ENCODE data around the gene RBP2. TPM values are rescaled to one million over a fixed set of nuclear protein-coding genes. Genes with fewer than 3 reads are reported as not detected.

Gene RBP2
- polyA plus RNA-seq, 3 donors: not detected

GRCh38 chr3:139421460-139421859 is 54.9 kb downstream of the RBP2 start:
- H3K27me3 ChIP-seq (ENCODE audit: control insufficient read depth in 2 of 2, insufficient read depth in 2 of 2, low read length in 2 of 2): no peaks in the 10 kb centered on the region
- TF ChIP-seq CTCF (IDR thresholded peaks at IDR 0.05): no peak
- H3K9ac ChIP-seq (ENCODE audit: insufficient read depth, low read length, poor library complexity, severe bottlenecking): no peak overlapping the region
- no peaks in the 10 kb centered on the region for H3K4me1 Mint-ChIP-seq
- H3K9me3 Mint-ChIP-seq: peaks cover 0 to 6% (median 4%) of the 10 kb centered on the region in 7 donors
- H3K79me2 ChIP-seq (ENCODE audit: insufficient read depth, low read length): no peaks in the 10 kb centered on the region
- intact Hi-C loops (cut with micrococcal nuclease): loop anchor here (10.0 kb wide), 2 partner anchors 1313 to 1323 kb away; no protein-coding TSS in a partner anchor
- peaks cover 9 to 13% of the 10 kb centered on the region in 2 donors for H3K36me3 Mint-ChIP-seq
- no peak overlapping the region for H3K27ac Mint-ChIP-seq
- H2AFZ ChIP-seq (ENCODE audit: insufficient read depth, low read depth, low read length, poor library complexity, severe bottlenecking): no peak overlapping the region
- H3K4me3 ChIP-seq (replicated peaks in 1 of 3; ENCODE audit: low read depth in 2 of 3, low read length in 3 of 3): no peak overlapping the region
- no peak overlapping the region for H3K4me3 Mint-ChIP-seq
- no peaks in the 10 kb centered on the region for H3K36me3 ChIP-seq (replicated peaks in 1 of 2; ENCODE audit: control insufficient read depth in 1 of 2, insufficient read depth in 2 of 2, low read length in 2 of 2)
- no peaks in the 10 kb centered on the region for H3K4me1 ChIP-seq (ENCODE audit: control insufficient read depth in 1 of 2, insufficient read depth in 2 of 2, low read length in 2 of 2)
- H4K20me1 ChIP-seq (ENCODE audit: insufficient read depth, low read length): no peaks in the 10 kb centered on the region
- DNase-seq: no peak
- no peaks in the 10 kb centered on the region for H3K27me3 Mint-ChIP-seq (ENCODE audit: low read depth in 3 of 3)
- no CpG with 5 or more reads among the region's 1 CpG for WGBS (ENCODE audit: insufficient coverage)
- no peaks in the 10 kb centered on the region for H3K9me3 ChIP-seq (replicated peaks in 1 of 2; ENCODE audit: control insufficient read depth in 1 of 2, insufficient read depth in 1 of 2, low read length in 2 of 2)
- no peak overlapping the region for H3K4me2 ChIP-seq (replicated peaks; ENCODE audit: extremely low read depth, low read length, poor library complexity, severe bottlenecking)
- no peak overlapping the region for H3K27ac ChIP-seq (ENCODE audit: low read depth in 1 of 2, low read length in 2 of 2)

DNA sequence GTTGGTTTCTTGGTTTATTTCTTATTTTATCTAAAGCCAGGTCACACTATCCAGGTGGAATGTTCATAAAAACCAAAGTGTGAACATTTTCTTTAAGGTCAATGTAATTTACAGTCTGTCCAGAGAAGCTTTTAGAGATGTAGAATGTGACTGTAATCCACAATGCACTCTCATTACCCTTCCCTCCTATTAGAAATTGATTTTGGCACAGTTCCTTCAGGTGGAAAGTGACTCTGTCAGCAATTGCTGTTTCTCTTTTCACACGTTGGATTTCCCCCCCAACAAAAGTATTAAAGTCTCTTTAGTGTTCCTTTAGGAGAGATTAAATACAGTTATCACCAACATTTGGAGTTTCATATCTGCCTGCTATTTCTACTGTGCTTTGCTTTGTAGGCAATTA is 55.3 kb downstream of the RBP2 start:
- peaks cover 9 to 13% of the 10 kb centered on the region in 2 donors for H3K36me3 Mint-ChIP-seq
- peaks cover 0 to 10% (median 6%) of the 10 kb centered on the region in 7 donors for H3K9me3 Mint-ChIP-seq
- no peak overlapping the region for H3K4me2 ChIP-seq (replicated peaks; ENCODE audit: extremely low read depth, low read length, poor library complexity, severe bottlenecking)
- H2AFZ ChIP-seq (ENCODE audit: insufficient read depth, low read depth, low read length, poor library complexity, severe bottlenecking): no peak overlapping the region
- no peak overlapping the region for H3K27ac Mint-ChIP-seq
- no peaks in the 10 kb centered on the region for H3K4me1 Mint-ChIP-seq
- no peak for DNase-seq
- intact Hi-C loops (cut with micrococcal nuclease): loop anchor here (10.0 kb wide), 2 partner anchors 1314 to 1324 kb away; no protein-coding TSS in a partner anchor
- TF ChIP-seq CTCF (IDR thresholded peaks at IDR 0.05): no peak
- no peaks in the 10 kb centered on the region for H3K36me3 ChIP-seq (replicated peaks in 1 of 2; ENCODE audit: control insufficient read depth in 1 of 2, insufficient read depth in 2 of 2, low read length in 2 of 2)
- H3K27ac ChIP-seq (ENCODE audit: low read depth in 1 of 2, low read length in 2 of 2): no peak overlapping the region
- no peaks in the 10 kb centered on the region for H3K27me3 ChIP-seq (ENCODE audit: control insufficient read depth in 2 of 2, insufficient read depth in 2 of 2, low read length in 2 of 2)
- no CpG with 5 or more reads among the region's 1 CpG for WGBS (ENCODE audit: insufficient coverage)
- H3K27me3 Mint-ChIP-seq (ENCODE audit: low read depth in 3 of 3): no peaks in the 10 kb centered on the region
- H3K4me3 Mint-ChIP-seq: no peak overlapping the region
- H3K4me3 ChIP-seq (replicated peaks in 1 of 3; ENCODE audit: low read depth in 2 of 3, low read length in 3 of 3): no peak overlapping the region
- no peak overlapping the region for H3K9ac ChIP-seq (ENCODE audit: insufficient read depth, low read length, poor library complexity, severe bottlenecking)
- H3K9me3 ChIP-seq (replicated peaks in 1 of 2; ENCODE audit: control insufficient read depth in 1 of 2, insufficient read depth in 1 of 2, low read length in 2 of 2): no peaks in the 10 kb centered on the region
- no peaks in the 10 kb centered on the region for H3K79me2 ChIP-seq (ENCODE audit: insufficient read depth, low read length)
- no peaks in the 10 kb centered on the region for H3K4me1 ChIP-seq (ENCODE audit: control insufficient read depth in 1 of 2, insufficient read depth in 2 of 2, low read length in 2 of 2)
- no peaks in the 10 kb centered on the region for H4K20me1 ChIP-seq (ENCODE audit: insufficient read depth, low read length)

Measured in CD14-positive monocyte (primary cell).